Activated CD4-positive, alpha-beta T cell treated with anti-CD3 and anti-CD28 coated beads for 1 hour (primary cell): Measurements from ENCODE around the gene NR4A3.
A peak's percentile ranks its signal among the peaks of the same experiment; 100 is the strongest.

ENCODE experiments used
- DNase-seq: peaks from one replicate; pipeline ENCODE4 v3.0.0-alpha.2; 2020

NR4A3 gene

DNA sequence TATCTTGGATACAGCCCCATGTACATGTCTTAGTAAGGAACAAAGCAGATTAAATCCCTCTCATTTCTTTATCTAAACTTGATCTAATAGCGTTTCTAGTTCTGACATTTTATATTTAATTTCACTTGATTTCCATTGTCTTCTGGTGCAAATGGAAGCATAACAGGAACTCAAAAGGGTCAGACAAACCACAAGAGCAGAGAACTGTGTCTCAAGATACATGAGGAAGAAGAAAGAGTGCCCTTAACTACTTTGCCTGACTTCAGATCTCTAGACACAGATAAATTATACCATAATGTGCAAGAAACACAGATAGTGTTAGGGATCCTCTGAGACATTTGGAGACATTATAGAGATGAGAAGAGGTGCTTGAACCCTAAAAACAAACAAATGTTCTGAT, 64.1 kb downstream of the NR4A3 start:
- no peak for DNase-seq

- no peak for DNase-seq
These were observed 67.4 kb downstream of the NR4A3 start for GRCh38 chr9:99889120-99889519.

- no peak for DNase-seq
These were observed 73.1 kb downstream of the NR4A3 start for GRCh38 chr9:99894826-99895225.

GRCh38 chr9:99895510-99895909, 73.8 kb downstream of the NR4A3 start:
- no peak for DNase-seq

- no peak for DNase-seq
These were observed 74.4 kb downstream of the NR4A3 start for GRCh38 chr9:99896119-99896518.

DNA sequence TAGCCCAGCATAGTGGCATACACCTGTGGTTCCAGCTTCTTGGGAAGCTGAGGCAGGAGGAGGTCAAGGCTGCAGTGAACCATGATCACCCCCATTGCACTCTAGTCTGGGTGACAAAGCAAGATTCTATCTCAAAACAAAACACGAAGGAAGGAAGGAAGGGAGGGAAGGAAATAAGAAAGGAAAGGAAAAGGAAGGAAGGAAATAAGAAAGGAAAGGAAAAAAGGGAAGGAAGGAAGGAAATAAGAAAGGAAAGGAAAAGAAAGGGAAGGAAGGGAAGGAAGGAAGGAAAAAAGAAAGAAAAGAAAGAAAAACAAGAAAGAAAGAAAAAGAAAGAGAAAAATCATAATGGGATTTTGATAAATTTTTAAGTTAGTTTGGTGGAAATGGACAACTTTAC, 81.7 kb downstream of the NR4A3 start:
- no peak for DNase-seq

- no peak for DNase-seq
These were observed 84.2 kb downstream of the NR4A3 start for GRCh38 chr9:99905833-99906402.

DNA sequence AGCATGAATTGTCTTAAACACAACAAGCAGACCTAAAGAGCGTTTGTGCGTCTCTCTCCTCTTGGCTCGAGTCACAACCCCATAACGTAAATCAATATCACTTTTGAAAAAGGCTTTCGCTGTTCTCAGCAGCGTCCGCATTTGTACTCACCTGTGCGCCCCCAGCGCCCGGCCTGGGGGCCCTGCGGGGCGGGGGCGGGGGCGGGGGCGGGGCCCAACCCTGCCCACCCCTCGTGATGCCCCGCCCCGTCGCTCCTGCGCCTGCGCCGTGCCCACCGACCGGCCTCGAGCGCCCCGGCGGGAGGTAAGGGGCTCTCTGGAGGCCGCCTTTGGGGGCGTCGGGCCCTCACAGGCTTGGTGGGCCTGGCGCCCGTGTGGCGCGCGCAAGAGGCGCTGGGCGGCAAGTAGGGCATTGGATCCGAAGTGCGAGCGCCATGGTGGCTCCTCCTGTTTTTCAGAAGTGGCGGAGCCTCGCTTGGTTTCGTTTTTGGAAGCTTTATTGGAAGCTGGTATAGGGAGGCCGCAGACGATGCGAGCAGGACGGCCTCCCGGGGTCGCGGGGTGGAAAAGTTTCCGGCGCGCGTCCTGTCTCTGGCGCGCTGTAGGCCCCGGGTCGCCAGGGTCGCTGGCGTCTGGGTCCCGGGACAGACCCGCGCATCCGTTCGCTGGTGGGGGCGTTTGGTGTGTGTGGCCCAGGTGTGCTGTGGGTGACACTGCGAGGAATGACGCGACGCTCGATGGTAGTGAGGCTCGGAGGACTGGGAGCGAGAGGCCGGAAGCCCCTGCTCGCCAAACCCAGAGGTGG, 84.9 kb downstream of the NR4A3 start, which contains the start of gene STX17:
Gene STX17, plus strand, starts transcription at position 252 of the 805 bp plus-strand sequence. CDS start 8,586 bp downstream, outside the sequence.
- DNase-seq: peak; percentile 79

DNA sequence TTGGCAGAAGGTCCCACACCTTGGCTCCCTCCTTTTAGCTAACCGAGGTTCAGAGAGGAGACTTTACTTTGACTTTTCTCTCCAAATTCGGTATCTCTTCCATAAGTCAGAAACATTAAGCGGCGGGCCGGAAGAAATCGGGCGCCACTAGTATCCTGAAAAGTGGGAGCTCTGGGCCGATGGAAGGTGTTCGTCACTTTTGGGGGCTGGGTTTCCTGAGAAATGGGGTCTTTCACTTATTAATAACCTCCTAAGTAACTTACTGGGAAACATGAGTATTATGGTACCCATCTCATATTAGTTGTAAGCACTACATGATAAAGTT, 85.5 kb downstream of the NR4A3 start:
- DNase-seq: no peak

- no peak for DNase-seq
These were observed 89.9 kb downstream of the NR4A3 start for GRCh38 chr9:99911600-99911999.
